WTC11 (cell line): Measurements from ENCODE around the gene SHANK2.

ENCODE experiments used
- CBFB ChIP-seq: sonication (generic); formaldehyde crosslinking; IDR thresholded peaks from 2 replicates; pipeline ENCODE4 v1.8.1; 2022; ENCODE audit warnings: mild to moderate bottlenecking, low read depth, missing genetic modification reagents
- CREB1 ChIP-seq: sonication (generic); formaldehyde crosslinking; IDR thresholded peaks from 2 replicates; pipeline ENCODE4 v1.8.0; 2023; ENCODE audit warnings: mild to moderate bottlenecking, missing genetic modification reagents
- FOXJ3 ChIP-seq: sonication (generic); formaldehyde crosslinking; IDR thresholded peaks from 2 replicates; pipeline ENCODE4 v1.9.0; 2021; ENCODE audit warnings: missing genetic modification reagents, mild to moderate bottlenecking, borderline replicate concordance
- MXD4 ChIP-seq: fragments of 250-450 bp; sonication (Bioruptor Pico); IDR thresholded peaks from 2 replicates; pipeline ENCODE4 v1.8.0; 2021; ENCODE audit warnings: mild to moderate bottlenecking, moderate library complexity, borderline replicate concordance
- NR3C1 ChIP-seq: sonication (generic); formaldehyde crosslinking; conservative IDR thresholded peaks from 2 replicates; pipeline ENCODE4 v1.8.1; 2023; ENCODE audit warnings: low read depth, mild to moderate bottlenecking, missing genetic modification reagents
- TCF7 ChIP-seq: sonication (generic); formaldehyde crosslinking; IDR thresholded peaks from 2 replicates; pipeline ENCODE4 v1.8.0; 2022; ENCODE audit warnings: mild to moderate bottlenecking, low read depth, missing genetic modification reagents, moderate library complexity
- TEAD1 ChIP-seq: sonication (generic); formaldehyde crosslinking; IDR thresholded peaks from 2 replicates; pipeline ENCODE4 v1.8.0; 2022; ENCODE audit warnings: mild to moderate bottlenecking, missing genetic modification reagents
- TEAD4 ChIP-seq: sonication (generic); formaldehyde crosslinking; IDR thresholded peaks from 2 replicates; pipeline ENCODE4 v1.8.0; 2022; ENCODE audit warnings: mild to moderate bottlenecking, missing genetic modification reagents
- TF ChIP-seq, protein P1 (sequence below): fragments of 200-600 bp; IDR thresholded peaks from 2 replicates; pipeline ENCODE4 v1.8.0; 2022; ENCODE audit warnings: antibody characterized with exemption
- TF ChIP-seq, protein P2 (sequence below): sonication (generic); formaldehyde crosslinking; IDR thresholded peaks from 2 replicates; pipeline ENCODE4 v1.8.1; 2023; ENCODE audit warnings: mild to moderate bottlenecking, missing genetic modification reagents, borderline replicate concordance

DNA sequence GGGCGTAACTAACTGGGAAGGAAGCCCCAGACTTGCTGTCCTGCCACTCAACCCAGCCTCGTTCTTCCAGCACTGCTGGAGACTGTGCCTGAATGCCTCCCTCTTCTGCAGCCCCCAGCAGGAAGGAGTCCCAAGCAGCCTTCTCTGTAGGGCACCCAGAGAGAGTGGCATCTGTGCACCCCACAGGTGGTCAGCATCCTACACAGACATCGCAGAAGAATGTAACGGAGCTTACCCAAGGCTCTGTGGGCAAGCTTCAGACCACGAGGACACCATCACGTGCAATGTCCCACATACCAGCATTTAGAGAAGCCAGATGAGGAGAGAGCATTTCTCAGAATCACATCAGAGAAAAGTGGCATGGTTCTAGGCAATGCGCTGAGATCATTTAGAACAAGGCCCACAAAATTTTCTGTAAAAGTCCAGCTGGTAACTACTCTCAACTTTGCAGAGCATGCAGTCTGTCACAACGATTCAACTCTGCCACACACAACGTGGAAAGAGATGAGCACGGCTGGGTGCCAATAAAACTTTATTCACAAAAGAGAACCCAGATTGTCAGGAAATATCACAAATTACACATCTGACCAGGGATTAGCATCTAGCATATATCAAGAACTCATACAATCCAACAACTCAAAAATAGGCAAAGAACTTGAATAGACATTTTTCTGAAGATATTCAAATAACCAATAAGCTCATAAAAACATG lies 33.4 kb downstream of the SHANK2 start:
- TF ChIP-seq, protein P1, sequence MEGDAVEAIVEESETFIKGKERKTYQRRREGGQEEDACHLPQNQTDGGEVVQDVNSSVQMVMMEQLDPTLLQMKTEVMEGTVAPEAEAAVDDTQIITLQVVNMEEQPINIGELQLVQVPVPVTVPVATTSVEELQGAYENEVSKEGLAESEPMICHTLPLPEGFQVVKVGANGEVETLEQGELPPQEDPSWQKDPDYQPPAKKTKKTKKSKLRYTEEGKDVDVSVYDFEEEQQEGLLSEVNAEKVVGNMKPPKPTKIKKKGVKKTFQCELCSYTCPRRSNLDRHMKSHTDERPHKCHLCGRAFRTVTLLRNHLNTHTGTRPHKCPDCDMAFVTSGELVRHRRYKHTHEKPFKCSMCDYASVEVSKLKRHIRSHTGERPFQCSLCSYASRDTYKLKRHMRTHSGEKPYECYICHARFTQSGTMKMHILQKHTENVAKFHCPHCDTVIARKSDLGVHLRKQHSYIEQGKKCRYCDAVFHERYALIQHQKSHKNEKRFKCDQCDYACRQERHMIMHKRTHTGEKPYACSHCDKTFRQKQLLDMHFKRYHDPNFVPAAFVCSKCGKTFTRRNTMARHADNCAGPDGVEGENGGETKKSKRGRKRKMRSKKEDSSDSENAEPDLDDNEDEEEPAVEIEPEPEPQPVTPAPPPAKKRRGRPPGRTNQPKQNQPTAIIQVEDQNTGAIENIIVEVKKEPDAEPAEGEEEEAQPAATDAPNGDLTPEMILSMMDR: no peak
- no peak for TF ChIP-seq CBFB (CRISPR knock-in tag)
- no peak for TF ChIP-seq NR3C1
- no peak for TF ChIP-seq MXD4 (CRISPR knock-in tag)
- TF ChIP-seq, protein P2, sequence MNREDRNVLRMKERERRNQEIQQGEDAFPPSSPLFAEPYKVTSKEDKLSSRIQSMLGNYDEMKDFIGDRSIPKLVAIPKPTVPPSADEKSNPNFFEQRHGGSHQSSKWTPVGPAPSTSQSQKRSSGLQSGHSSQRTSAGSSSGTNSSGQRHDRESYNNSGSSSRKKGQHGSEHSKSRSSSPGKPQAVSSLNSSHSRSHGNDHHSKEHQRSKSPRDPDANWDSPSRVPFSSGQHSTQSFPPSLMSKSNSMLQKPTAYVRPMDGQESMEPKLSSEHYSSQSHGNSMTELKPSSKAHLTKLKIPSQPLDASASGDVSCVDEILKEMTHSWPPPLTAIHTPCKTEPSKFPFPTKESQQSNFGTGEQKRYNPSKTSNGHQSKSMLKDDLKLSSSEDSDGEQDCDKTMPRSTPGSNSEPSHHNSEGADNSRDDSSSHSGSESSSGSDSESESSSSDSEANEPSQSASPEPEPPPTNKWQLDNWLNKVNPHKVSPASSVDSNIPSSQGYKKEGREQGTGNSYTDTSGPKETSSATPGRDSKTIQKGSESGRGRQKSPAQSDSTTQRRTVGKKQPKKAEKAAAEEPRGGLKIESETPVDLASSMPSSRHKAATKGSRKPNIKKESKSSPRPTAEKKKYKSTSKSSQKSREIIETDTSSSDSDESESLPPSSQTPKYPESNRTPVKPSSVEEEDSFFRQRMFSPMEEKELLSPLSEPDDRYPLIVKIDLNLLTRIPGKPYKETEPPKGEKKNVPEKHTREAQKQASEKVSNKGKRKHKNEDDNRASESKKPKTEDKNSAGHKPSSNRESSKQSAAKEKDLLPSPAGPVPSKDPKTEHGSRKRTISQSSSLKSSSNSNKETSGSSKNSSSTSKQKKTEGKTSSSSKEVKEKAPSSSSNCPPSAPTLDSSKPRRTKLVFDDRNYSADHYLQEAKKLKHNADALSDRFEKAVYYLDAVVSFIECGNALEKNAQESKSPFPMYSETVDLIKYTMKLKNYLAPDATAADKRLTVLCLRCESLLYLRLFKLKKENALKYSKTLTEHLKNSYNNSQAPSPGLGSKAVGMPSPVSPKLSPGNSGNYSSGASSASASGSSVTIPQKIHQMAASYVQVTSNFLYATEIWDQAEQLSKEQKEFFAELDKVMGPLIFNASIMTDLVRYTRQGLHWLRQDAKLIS (CRISPR knock-in tag): no peak
- no peak for TF ChIP-seq TCF7 (CRISPR knock-in tag)
- no peak for TF ChIP-seq FOXJ3 (CRISPR knock-in tag)
- TF ChIP-seq TEAD1 (CRISPR knock-in tag): no peak
- TF ChIP-seq CREB1 (CRISPR knock-in tag): no peak
- TF ChIP-seq TEAD4 (CRISPR knock-in tag): no peak
